SW480 (cell line): Measurements from ENCODE around the gene DNAL4.
A peak's percentile ranks its signal among the peaks of the same experiment; 100 is the strongest.

ENCODE experiments used
- DNase-seq: peaks from one replicate; pipeline ENCODE4 v3.0.0-alpha.2; 2016; ENCODE audit warnings: low spot score

The DNAL4 gene, protein sequence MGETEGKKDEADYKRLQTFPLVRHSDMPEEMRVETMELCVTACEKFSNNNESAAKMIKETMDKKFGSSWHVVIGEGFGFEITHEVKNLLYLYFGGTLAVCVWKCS

DNA sequence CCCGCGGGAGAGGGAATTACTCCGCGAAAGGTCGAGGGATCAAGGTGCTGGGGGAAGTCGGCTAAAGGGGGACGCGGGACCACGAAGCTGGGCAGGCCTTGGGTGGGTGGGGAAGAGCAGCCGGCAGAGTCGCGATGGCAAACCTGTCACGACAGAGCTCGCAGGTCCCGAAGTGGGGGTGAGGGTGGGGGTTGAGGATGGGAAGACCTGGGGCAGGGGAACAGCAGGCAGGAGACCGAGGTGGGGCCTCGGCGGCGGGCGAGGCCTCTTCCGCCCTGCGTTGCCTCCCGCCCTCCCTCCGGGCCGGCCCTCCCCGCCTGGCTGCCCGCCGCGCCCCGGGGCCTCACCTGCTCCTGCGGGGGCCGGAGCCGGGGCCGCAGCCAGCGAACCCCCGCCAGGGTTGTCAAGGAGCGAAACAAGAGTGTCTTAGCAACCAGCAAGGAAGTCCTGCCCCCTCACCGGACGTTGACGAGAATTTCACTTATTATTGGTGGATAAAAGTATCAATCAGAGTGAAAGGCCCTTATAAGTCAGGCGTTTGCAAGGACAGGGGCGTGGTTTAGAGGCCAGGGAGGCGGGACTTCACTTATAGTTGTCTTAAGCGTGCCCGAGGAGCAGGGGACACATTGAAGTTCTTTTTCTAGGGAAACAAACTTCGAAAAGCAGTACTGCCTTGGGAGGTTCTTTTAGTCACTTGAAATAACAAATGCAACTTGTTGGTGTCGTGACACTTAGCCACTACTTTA lies at the start of gene DNAL4:
Gene DNAL4, minus strand, starts transcription at position 423 of the 746 bp plus-strand sequence. CDS start 11,412 bp downstream, outside the sequence.
- DNase-seq = peak; percentile 98

DNA sequence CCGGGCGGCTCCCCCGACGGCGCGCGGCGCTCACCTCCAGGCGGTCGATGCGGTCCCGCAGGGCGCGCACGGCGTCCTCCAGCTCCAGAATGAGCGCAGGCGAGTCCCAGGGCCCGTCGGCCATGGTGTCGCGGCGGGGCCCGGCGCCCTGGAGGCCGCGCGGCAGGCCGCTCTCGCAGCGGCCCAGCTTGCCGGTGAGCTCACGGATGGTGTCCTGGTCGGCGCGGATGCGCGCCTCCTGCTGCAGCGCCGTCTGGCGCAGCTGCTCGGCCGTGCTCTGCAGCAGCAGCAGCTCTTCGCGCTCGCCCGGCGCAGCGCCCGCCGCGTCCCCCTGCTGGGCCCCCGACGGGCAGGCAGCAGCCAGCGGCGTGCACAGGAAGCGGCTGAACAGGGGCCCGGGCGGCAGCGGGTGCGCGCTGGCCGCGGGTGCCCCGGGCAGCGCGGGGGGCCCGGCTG lies 49.3 kb upstream of the DNAL4 start:
- DNase-seq = peak; percentile 71

DNA sequence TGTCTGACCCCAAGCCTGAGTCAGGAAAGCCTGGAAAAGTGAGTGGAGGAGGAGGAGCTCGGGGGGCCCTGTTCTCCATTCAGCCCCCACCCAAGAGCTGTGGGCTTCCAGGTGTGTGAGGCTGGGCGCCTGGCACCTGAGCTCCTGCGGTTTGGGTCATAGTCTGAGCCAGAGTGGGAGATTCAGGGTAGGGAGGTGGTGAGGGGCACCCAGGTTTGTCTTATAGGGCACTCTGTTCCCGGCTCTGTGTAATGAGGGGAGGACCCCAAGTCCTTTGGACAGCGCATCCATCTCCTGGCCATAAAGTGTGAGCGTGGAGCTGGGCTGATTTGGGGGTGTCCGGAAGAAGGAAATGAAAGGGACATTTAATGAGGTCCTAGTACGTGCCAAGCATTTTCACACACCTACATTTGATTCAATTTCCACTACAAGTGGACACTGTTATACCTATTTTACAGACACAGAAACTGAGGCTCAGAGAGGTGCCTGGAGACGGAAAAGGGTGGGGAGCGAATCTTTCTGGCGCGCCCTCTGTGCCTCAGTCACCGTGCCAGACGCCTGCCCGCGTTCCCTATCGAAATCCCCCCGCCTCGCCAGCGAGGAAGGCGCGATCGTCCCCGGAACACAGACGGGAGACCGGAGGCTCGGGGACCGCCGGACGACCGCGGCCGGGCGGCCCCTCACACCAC lies 48.7 kb upstream of the DNAL4 start:
- no peak for DNase-seq

DNA sequence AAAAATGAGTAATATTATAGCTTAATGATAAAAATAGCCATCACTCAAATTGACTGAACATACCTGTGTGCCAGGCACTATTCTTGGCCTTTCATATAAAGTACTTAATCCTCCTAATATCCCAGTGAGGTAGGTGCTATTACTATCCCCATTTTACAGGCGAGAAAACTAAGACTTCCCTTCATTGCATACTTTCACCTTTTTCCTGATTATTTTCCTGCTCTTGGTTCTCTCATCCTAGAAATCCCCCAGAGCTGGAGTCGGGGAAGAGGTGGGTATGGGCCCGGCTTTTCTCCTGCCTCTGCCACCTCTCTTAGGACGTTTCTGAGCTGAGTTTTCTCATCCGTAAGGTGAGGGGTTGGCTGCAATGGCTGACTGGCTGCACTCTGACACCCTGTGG lies 47.7 kb upstream of the DNAL4 start:
- DNase-seq = no peak

DNA sequence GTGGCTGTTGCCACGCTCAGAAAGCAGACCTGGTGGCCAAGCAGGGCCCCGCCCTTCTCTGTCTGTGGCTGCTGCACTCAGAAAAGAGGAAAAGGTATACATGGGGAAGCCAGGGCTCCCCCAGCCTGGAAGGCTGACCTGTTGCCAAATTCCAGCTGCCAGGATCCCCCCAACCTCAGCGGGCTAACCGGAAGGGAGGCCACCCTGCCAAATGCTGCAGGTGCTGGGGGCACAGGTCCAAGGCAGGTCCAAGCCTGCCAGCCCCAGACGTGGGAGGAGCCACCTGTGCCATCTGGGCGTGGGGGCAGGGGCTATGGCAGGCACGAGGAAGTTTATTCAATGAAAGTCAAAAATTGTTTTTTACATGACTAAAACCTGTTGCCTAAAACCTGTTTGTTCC lies 47.3 kb upstream of the DNAL4 start:
- DNase-seq = no peak

DNA sequence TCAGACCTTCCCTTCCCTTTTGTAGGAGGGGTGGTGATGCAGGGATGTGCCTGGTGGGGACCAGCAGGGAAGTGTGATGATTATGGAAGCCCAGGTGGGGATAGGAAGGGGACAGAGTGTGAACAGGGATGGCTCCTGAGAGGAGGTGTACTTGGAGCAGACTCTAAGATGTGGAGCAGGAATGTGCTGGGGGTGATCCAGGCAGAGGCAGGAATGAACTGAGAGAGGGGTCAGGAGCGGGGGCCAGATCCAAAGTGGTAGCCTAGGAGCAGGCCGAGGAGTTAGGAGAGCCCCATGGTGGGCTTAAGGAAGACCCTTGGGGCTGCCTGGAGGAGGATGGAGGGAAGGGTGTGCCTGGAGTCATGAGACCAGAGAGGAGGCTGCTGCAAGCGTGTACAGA lies 46.2 kb upstream of the DNAL4 start:
- no peak for DNase-seq

DNA sequence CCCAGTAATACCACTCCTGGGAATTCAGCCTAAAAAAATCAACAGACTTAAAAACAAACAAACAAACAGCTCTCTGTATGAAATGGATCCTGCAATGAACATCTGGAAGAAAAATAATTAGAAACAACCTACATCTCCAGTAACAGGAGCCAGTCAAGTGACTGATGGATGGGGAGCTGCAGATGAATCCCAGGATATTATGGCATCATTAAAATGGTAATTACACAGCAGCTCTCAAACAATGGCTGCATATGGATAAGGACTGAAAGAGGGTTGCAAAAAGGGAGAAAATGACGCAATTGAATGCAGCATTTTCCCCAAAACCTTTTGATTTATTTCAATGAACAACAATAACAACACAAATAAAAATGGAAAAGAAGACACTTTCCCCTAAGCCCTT lies 45.7 kb upstream of the DNAL4 start:
- DNase-seq = no peak

DNA sequence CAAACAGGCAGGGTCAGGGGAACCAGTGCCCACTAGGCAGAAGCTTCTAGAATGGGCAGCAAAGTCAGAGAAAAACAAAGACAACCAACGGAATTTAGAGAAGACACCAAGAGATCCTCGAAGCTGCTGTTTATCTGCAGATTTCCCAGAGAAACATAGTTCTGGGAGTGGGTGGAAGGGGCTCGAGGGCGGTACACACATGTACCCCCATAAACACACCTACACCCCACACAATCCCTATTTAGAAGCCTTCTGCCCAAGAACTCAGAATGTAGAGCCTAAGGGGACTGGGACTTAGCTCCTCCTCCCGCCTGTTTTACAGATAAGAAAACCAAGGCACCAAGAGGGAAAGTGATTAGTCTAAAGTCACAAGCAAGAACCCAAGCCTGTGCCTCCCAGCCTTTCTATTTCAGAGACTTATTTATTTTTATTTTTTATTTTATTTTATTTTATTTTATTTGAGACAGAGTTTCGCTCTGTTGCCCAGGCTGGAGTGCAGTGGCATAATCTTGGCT lies 43.5 kb upstream of the DNAL4 start:
- no peak for DNase-seq

DNA sequence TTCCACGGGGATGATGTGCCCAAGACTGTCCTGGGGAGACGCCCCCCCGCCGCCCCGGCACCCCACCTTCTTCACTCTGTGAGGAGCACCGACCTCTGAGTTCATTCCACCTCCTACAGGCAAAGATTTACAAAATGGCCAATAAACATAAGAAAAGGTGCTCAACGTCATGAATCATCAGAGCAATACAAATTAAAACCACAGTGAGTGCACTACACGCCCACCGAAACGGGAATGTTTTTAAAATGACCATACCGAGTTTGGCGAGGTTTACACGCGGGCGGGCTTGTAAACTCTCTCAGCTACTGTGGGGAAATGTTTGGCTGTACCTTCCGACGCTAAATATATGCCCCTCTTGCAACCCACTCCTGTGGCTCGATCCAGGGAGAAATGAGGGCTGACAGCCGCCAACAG lies 42.0 kb upstream of the DNAL4 start:
- DNase-seq = peak; percentile 54

DNA sequence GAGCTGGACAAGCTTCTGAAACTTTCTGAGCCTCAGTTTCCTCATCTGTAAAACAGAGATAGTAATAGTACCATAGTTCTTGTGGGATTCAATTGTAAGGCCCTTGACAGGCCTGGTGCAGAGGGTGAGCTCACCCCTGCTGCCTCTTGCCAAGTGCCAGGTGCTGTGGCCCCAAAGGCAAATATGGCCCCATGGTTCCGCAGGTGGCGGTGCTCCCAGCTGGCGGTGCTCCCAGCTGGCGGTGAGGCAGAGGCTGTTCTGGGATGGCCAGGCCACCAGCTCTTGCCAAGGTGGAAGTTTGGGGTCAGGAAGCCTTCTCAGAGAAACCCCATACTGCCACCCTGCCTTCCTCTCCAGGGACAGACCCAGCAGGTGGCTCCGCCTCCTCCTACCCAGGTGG lies 41.0 kb upstream of the DNAL4 start:
- no peak for DNase-seq

DNA sequence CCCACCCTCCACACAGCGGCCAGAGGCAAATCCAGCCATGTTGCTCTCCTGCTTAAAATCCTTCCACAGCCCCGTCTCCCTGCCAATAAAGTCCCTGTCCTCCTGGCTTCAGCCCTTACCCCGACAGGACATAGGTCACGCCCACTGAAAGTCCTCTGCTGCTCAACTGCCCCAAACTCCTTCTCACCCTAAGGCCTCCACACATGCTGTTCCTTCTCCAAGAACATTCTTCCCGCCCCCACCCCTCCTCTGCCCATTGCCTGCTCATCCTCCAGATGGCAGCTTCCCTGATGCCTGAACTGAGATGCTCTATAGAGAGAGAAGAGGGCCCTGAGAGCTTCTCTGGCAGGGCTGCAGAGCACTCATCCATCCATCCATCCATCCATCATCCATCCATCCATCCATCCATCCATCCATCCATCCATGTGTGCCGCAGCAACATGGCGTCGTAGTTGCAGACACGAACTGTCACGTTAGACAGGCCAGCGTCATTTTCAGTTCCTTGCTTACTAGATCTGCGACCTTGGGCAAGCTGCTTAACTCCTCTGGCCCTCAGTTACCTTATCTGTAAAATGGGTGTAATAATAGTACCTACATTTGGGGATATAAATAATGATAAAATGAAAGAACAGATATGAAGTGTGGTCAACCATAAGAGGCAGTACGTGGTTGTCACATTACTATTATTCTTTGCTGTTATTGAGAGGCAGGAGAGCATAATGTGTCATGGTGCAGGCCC lies 40.4 kb upstream of the DNAL4 start:
- DNase-seq = no peak

DNA sequence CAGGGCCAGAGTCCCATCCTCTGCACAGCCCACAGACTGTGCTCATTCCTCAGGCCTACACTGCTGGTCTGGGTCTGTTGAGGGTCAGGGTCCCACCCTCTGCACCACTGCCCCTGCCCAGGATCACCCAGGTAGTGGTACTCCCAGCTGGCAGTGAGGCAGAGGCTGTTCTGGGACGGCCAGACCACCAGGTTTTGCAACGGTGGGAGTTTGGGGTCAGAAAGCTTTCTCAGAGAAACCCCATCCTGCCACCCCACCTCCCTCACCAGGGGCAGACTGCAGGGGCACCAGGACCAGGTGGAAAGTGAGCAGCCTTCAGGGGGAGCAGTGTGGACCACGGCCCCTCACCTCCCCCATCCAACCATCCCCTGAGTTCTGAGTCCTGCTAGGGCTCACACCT lies 39.1 kb upstream of the DNAL4 start:
- no peak for DNase-seq

DNA sequence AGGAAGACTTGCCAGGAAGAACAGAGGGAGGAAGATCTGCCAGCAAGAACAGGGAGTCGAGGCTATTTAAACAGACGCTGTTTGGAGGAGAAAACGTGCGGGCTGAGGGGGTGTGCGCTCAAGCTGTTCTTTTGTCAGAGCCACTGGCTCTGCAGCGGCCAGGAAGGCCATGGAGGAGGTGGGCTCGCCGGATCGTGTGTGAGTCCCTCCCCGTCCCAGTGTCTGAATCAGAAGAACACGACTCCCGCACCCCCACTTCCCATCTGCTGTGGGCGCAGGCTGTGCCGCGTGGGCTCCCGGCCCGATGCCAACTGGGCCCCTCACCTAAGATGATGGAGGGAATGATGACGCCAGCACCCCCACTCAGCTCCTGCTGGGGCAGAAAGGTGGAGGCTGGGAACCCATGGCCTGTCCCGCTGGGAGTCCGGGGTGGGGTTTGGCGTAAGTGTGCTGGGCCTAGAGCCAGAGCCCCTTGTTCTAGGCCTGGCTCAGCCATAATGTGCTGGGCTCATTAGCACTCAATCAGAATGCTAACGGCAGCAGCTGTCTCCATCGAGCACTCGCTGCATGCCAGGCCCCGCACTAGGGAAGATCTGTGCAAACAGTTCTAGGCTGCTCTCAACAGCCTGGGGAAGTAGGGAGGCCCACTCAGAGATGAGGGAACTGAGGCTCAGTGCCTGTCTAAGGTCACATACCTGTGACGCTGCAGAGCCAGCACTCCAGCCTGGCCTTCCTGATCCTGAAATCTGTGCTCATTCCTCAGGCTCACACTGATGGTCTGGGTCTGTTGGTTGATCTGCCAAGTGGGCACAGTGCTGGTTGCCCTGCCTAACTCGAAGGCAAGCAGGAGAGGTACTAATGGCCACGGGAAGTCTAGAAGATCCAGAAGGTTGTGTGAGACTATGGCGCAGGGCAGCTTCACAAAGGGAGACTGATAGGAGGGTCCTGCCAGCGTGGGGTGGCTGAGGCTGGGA lies 38.3 kb upstream of the DNAL4 start:
- no peak for DNase-seq

DNA sequence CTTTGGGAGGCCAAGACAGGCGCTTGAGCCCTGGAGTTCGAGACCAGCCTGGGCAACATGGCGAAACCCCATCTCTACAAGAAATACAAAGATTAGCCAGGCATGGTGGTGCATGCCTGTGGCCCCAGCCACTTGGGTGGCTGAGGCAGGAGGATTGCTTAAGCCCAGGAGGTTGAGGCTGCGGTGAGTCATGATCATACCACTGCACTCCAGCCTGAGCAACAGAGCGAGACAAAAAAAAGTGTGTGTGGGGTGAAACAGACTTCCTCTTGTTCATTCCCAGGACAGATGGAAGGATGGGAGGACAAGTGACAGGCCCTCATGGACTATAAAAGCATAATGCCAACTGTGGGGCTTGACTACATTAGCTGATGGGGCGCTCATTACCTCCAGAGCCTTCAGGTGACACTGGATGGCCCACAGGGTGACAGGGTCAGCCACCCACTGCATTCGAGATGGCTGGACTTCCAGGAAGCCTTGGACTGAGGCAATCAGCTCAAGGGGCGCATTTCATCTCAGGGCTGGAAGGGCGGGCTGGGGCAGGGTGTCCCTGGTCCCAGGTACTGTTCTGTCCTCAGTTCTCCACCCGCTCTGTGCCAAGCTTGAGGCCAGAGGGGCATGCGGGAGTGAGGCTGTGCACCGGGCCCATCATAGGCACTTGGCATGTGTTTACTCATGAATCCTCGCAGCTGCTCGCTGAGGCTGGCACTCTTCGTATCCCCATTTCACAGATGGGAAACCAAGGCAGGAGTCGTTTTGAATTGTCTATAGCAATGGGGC lies 37.4 kb upstream of the DNAL4 start:
- peak; percentile 33 for DNase-seq

DNA sequence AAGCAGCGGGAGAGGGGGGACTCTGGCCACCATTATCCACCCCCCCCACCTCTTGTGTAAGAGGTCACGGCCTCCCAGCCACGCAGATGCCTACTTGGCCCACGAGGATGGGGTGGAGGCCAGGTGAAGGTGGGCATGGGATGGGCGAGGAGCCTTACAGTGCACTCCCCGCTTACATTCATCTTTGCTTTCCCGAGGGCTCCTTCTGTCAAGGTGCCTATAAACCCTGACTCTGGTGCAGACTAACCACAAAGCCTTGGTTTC lies 36.8 kb upstream of the DNAL4 start:
- no peak for DNase-seq

DNA sequence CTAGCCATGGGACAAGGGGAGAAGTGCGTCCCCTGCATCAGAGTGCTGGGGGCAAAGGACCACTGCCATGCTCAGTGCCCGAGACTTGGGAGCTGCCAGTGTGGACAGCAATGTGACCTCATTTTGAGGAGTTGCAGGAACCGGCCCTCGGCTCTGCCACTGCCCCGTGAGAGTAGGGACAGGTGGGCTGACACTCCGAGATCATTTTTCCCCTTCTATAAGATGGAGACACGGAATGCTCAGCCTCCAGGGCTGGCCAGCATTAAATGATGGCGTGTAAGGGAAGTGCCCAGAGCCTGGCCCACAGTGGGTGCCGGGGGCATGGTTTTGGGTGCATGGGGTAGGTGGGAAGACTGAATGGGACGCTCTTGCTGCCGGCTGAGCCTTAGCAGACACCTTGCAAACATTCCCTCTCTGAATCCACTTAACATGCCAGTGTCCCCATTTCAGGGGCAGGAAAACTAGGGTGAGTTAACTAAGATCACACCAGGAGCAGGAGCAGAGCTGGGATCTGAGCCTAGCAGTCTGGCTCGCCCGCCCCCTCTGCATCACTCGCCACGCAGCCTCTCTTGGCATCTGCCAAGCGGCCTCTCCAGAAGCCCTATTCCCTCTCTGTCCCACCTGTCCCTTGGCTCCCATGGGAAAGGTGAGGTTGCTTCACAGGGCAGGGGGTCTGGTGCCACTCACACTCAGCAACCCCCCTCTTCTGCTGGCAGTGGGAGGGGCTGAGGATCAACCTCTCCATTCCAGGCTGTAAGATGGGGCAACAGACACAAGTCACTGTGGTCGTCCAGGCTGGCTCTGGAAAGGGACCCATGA lies 36.3 kb upstream of the DNAL4 start:
- DNase-seq = no peak

DNA sequence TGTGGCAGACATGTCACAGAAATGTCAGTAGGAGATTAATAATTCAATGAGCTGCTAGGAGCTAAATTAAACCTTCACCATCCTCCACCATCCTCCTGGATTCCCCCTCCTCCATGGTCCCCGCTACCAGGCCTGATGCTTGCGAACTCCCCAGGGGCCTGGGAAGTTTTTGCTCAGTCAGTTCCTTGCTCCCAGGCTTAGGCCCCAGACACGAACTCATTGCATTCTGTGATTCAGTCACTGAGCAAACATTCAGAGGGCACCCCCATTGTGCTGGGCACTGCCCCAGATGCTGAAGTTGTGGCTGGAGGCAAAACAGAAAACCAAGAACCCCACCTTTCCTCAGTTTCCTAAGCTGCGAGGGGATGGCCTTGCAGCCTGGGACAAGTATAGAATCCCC lies 35.5 kb upstream of the DNAL4 start:
- DNase-seq = no peak

DNA sequence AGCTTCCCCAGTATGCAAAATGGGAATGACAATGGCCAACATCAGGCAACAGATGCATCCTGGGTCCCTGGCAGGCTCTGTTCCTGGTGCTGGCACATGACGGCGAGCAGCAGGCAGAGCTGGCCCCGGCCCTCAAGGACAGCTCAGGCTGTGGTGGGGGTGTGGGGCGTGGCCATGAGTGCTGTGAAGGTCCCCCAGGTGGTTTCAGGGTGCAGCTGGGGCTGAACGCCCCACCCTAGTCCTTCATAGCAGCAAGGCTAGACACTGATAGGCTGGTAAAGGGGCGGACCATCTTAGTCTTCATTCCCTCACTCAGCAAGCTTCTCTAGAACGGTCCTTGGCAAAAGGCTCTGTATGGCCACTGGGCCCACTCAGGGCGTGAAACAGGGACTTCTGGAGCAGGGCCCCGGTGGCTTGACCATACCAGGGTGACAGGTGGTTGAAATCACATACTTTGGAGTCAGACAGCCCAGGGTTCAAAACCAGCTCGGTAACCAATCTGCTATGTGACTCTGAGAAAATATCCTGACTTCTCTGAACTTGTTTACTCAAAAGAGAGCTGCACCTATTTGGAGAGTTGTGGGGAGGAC lies 34.8 kb upstream of the DNAL4 start:
- DNase-seq = no peak

DNA sequence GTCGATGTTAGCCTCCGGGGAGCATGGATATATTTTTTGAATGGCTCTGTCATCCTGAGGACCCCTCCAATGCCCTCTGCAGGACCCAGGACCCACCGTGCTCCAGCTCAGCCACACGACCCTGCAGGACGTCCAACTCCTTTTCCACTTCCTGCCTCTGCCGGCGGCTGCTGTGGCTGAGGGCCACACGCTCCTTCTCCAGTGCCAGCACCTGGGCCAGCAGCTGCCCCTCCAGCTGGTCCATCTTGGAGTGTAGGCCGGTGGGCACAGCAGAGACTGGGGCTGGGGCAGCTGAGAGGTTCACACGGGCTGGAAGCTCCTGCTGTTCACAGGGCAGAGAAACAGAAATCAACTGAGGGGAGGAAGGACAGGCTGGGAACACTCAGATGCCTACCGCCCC lies 34.2 kb upstream of the DNAL4 start:
- no peak for DNase-seq

DNA sequence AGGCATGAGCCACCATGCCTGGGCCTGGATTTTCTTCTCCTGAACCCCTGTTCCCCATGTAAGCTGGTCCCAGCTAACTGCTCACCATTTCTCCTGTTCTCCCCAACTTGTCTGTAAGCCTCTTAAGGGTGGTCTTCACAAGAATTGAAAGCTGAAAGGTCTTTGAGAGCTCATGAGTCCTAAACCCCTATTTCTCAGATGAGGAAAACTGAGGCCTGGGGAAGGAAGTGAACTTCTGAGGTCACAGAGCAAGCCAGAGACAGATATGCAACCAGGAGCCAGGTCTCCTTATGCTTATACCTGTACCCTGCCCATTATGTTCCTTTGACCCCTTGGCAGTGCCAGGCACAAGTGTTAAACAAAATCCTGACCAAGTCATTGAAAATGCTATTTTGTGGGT lies 33.6 kb upstream of the DNAL4 start:
- DNase-seq = no peak
